HUDEP-2 (cell line): Measurements from ENCODE around the gene HPCA.

Experiments used
- DNase-seq, 76 experiments: peaks; one replicate each; lab custom pipeline; 2025; ENCODE audit not compliant: unreplicated experiment in 76 of 76; lab: John Stamatoyannopoulos, UW

Gene HPCA

DNA sequence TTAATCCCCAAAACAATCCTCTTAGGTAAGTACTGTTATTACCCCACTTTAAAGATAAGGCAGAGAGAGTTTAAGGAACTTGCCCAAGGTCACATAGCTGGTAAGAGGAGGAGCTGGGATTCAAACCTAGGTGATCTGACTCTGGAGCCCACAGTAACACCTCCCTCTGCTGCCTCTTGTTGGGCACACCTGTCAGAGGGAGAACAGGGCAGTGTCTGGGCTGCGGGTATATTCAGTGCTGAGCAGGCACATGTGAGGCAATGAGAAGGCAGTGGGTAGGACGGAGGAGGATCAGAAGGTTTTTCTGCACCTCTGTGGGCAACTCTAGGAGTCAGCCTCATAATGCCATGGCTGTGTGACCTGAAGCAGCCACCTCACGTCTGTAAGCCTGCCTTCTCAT lies 1.8 kb downstream of the HPCA start:
- DNase-seq = no peak

DNA sequence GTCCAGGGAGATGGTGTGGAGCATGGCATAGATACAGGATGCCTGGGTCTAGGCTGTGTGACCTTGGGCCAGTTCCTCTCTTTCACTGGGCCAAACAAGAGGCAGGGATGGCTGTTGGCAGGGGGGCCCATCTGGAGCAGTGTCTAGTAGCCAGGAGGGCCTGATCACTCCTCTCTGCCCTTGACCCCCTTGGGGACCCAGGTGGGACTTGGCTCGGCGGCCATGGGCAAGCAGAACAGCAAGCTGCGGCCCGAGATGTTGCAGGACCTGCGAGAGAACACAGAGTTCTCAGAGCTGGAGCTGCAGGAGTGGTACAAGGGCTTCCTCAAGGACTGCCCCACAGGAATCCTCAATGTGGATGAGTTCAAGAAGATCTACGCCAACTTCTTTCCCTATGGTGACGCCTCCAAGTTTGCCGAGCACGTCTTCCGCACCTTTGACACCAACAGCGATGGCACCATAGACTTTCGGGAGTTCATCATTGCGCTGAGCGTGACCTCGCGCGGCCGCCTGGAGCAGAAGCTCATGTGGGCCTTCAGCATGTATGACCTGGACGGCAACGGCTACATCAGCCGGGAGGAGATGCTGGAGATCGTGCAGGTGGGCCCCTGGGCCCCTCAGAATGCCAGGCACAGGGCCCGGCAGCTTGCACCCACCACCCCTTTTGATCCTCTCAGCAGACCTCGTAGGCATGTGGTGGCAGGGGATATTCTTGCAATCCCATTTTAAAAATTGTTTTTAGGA lies 2.6 kb downstream of the HPCA start:
- DNase-seq = no peak

GRCh38 chr1:32889731-32890278 lies 3.5 kb downstream of the HPCA start:
- DNase-seq = no peak

GRCh38 chr1:32890516-32891240 lies 4.4 kb downstream of the HPCA start:
- DNase-seq = no peak

DNA sequence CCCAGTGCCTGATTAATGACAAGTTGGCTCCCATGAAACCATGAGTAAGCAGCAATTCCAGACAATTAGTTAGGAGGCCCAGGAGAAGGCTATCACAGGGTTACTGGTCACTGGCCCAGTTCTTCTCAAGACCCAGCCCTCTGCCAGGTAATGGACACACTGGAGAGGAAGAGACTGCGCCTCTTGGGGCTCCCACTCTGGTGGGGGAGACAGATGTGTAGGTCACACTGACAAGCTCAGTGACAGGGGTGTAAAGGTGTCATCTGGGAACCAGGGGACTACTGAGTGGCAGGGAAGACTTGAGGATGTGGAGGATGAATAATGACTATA lies 4.9 kb downstream of the HPCA start:
- no peak for DNase-seq

GRCh38 chr1:32891630-32892029 lies 5.3 kb downstream of the HPCA start:
- no peak for DNase-seq

- DNase-seq = peak in 11 of 76 experiments; percentile 4 to 34 (median 14)
These were observed 6.3 kb downstream of the HPCA start for GRCh38 chr1:32892368-32893197.

DNA sequence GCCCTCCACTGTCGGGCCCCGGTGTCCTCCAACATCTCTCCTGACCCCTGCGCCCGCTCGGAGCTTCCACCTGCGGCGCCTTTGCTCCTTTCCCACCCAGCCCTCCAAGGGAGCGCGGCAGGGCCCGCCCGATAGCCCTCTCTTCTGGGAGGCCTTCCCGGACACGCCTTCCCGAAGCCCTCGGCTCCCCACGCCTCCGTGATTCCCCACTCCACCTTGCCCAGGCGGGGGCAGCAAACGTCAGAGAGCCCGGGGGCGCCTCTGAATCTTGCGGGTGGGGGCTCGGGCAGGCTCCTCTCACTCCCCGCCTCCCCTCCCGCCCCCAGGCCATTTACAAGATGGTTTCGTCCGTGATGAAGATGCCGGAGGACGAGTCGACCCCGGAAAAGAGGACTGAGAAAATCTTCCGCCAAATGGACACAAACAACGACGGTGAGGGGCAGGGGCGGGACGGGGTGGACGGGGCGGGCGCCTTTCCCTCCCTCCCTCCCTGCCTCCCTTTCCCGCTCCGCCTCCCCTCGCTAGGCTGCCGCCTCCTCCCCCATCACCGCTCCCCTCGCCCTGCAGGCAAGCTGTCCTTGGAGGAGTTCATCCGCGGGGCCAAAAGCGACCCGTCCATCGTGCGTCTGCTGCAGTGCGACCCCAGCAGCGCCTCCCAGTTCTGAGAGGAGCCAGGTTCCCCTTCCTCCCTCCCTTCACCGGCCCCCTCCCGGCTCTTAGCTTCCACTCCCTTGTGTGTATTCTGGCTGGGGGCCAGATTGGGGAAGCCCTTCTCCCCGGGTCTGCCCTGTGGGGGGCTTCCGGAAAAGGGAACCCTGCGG lies 7.1 kb downstream of the HPCA start:
- no peak for DNase-seq

- DNase-seq = no peak
These were observed 7.8 kb downstream of the HPCA start for GRCh38 chr1:32894019-32894600.

- DNase-seq = no peak
These were observed 8.4 kb downstream of the HPCA start for GRCh38 chr1:32894681-32895080.

DNA sequence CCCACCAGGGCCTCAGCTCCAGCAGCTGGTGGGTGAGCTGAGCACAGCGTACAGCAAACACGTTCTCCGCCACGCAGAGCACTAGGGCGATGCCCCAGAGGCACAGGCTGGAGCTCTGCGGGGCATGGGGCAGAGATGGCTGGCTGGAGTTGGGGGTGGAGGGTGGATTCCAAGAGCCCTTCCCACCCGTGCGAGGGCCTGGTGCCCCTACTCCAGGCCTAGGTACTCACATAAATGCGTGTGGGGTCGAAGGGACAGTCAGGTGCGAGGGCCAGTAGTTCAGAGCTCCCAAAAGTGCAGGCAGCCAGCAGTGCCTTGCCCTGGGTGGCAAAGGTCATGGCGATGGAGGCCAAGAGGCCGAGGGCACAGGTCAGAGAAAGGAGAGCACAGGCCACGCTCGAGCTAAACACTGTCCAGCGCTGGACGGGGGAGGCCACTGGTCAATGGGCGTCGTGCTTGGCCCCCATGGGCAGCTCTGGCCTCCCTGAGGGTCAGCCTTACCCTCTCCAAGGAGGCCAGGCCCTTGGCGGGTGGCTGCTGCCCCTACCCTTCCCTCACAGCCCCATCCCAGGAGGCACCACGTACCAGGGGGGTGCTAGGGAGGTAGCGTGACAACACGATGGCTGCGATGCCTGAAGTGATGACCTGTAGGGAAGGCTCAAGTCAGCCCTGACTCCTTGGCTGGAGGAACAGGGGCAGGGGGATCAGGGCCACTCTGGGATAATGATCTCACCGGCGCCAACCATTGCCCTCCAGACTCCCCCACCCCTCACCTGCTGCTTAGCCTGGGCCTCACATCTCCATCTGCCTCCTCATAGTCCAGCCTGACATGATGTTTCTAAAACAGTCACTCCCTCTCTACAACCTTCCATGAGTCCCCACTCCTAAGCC lies 9.3 kb downstream of the HPCA start:
- DNase-seq = no peak

DNA sequence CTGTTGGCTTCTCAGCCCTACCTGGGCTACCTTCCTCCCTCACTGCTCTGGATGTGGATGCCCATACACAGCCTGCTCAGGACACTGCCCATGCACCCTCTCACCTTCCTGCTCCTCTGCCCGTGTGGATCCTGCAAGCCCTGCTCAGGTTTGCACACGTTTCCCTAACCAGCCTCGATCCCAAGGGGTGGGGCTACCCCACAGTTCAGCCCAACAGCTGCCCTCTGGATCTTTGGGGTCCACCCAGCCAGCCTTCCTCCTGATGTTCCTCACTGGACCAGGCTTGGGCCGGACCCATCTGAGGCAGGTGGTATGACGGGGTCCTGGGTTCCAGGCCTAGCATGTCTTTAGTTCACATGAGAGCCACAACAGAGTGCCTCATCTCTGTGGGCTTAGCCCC lies 10.2 kb downstream of the HPCA start:
- no peak for DNase-seq

DNA sequence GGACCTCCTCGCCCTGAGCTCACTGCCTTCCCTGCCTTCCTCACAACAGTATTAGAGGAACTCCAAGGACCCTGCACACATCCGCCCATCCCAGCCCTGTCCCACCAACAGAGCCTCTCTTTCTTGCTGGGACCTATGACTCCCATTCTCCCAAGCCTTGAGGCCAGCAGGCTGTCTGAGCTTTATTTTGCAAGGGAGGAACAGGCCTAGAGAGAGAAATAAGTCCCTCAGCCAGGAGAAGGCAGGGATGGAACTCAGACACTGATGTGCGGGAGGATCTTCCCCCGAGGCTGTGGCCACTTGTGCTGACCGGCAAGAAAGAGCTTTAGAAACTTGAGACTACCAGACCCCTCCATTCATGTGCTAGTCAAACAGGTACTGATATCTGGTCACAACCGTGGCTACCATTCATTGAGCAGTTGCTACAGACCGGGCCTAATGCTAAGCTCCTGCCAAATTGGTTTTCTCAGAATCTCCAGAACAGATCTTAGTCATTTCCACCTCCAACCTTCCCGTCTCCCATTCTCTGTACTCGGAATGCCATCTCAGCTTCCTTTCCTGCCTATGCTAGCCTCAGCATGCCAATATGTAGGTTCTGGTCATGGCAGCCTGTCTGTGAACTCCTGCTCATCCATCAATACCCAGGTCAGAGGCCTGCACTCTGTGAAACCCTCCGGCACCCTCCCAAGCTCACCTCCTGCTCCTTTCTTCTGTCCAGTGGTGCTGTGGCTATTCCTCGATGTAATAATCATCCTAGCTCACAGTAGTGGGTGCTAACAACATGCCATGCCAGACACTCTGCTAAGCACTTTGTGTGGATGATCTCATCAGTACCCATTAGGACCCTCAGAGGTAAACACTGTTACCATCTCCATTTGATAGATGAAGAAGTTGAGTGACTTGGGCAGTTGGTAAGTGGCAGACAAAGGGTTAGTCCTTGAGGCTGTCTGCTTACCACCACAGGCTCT lies 11.1 kb downstream of the HPCA start:
- DNase-seq = no peak

GRCh38 chr1:32898056-32898455 lies 11.8 kb downstream of the HPCA start:
- no peak for DNase-seq

- DNase-seq = no peak
These were observed 12.7 kb downstream of the HPCA start for GRCh38 chr1:32898958-32899357.

- no peak for DNase-seq
These were observed 13.4 kb downstream of the HPCA start for GRCh38 chr1:32899586-32900296.

DNA sequence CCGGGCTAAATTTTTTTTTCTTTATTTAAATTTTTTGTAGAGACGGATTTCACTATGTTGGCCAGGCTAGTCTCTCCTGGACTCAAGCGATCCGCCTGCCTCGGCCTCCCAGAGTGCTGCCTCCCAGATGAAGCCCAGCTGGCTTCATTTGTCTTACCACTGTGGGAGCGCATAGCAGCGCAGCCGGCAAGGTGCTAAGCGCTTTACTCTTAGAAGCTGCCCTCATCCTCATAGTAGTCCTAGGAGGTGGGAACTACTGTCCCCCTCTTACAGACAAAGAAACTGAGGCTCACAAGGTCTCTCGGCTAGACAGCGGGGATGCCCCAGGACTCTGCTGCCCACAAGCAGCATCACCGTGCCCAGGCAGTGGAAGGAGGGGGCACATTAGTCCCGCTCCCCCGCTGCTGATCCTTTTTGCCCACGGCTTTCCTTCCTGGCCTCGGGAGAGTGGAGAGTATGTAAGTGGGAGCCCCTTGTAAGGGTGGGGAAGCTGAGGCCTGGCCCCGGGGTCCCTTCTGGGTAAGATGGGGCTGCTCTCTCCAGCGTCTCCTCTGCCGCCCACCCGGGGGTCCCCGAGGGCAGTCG lies 14.2 kb downstream of the HPCA start:
- DNase-seq = no peak
